ENCODE measurements around the gene LIMA1. TPM values are rescaled to one million over a fixed set of nuclear protein-coding genes. Genes with fewer than 3 reads are reported as not detected.

Gene LIMA1
- polyA plus RNA-seq, 1 donor from 2014 or later, result 4.4 TPM

DNA sequence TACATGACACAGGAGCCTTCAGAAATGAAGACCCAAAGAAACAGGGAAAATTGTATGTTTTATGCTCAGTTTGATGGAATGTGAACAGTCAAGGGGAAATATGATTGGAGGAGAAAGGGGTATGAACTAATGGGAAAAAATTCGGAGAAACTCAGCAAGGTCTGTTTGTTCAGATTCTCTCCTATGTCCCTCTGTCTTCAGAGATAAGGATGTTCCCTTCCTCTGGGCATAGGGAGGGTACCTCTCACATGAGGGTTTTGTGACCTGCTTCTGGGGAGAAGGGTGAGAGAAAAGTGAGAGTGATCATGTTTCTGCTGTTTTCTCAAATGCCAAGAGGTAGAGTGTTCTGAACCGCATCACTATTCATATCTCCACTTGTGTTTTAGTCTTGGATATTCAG, 26.6 kb upstream of the LIMA1 start:
- Histone ChIP-seq H3K27ac (ENCODE audit: low read length) (no peak overlapping the region), H3K9me2 (ENCODE audit: insufficient read depth, low read length) (no peaks in the 10 kb centered on the region), H3K4me3 (ENCODE audit: low read length) (no peak overlapping the region), H4K20me1 (ENCODE audit: insufficient read depth) (no peaks in the 10 kb centered on the region), H3K4me2 (ENCODE audit: low read length) (no peak overlapping the region), H3K79me2 (replicated peaks; ENCODE audit: insufficient read depth, low read length) (no peaks in the 10 kb centered on the region), H3F3A (ENCODE audit: insufficient read depth, low read length, poor library complexity, severe bottlenecking) (no peaks in the 10 kb centered on the region), H2AFZ (ENCODE audit: low read depth, low read length) (no peak overlapping the region), H3K36me3 (ENCODE audit: insufficient read depth, low read length) (no peaks in the 10 kb centered on the region), H3K27me3 (ENCODE audit: insufficient read depth, low read depth, low read length) (no peaks in the 10 kb centered on the region), H3K9ac (ENCODE audit: low read length) (no peak overlapping the region), H3K9me3 (ENCODE audit: low read length) (no peaks in the 10 kb centered on the region)
- TF ChIP-seq EZH2 (IDR thresholded peaks at IDR 0.05; ENCODE audit: borderline replicate concordance, insufficient read depth, low read length, poor library complexity, severe bottlenecking) (no peak), POLR2AphosphoS5 (IDR thresholded peaks at IDR 0.05) (no peak), SMC3 (conservative IDR thresholded peaks at IDR 0.05; ENCODE audit: poor library complexity) (no peak), RAD21 (conservative IDR thresholded peaks at IDR 0.05) (no peak), EP300 (conservative IDR thresholded peaks at IDR 0.05; ENCODE audit: poor library complexity, severe bottlenecking) (no peak), MXI1 (conservative IDR thresholded peaks at IDR 0.05; ENCODE audit: poor library complexity, severe bottlenecking) (no peak)
- TF ChIP-seq, protein P1, sequence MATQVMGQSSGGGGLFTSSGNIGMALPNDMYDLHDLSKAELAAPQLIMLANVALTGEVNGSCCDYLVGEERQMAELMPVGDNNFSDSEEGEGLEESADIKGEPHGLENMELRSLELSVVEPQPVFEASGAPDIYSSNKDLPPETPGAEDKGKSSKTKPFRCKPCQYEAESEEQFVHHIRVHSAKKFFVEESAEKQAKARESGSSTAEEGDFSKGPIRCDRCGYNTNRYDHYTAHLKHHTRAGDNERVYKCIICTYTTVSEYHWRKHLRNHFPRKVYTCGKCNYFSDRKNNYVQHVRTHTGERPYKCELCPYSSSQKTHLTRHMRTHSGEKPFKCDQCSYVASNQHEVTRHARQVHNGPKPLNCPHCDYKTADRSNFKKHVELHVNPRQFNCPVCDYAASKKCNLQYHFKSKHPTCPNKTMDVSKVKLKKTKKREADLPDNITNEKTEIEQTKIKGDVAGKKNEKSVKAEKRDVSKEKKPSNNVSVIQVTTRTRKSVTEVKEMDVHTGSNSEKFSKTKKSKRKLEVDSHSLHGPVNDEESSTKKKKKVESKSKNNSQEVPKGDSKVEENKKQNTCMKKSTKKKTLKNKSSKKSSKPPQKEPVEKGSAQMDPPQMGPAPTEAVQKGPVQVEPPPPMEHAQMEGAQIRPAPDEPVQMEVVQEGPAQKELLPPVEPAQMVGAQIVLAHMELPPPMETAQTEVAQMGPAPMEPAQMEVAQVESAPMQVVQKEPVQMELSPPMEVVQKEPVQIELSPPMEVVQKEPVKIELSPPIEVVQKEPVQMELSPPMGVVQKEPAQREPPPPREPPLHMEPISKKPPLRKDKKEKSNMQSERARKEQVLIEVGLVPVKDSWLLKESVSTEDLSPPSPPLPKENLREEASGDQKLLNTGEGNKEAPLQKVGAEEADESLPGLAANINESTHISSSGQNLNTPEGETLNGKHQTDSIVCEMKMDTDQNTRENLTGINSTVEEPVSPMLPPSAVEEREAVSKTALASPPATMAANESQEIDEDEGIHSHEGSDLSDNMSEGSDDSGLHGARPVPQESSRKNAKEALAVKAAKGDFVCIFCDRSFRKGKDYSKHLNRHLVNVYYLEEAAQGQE (IDR thresholded peaks at IDR 0.05; ENCODE audit: borderline replicate concordance), result no peak

DNA sequence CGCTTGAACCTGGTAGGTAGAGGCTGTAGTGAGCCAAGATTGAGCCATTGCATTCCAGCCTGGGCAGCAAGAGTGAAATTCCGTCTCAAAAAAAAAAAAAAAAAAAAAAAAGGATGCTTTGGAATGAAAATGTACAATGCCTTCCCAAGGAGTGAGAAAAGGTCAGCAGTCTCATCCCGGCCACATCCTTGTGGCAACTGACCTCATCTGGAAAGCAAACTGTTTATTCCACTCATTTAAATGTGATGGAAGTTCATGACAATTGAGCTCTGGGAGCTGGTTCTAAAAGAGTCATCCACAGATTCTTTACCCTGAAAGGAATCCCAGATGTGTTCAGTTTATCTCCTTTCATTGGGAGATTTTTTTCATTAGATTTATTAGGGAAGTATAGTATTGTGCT, 19.4 kb upstream of the LIMA1 start:
- no peaks in the 10 kb centered on the region for H3K9me3 ChIP-seq (ENCODE audit: low read length)
- H4K20me1 ChIP-seq (ENCODE audit: insufficient read depth), result no peaks in the 10 kb centered on the region
- no peaks in the 10 kb centered on the region for H3K27me3 ChIP-seq (ENCODE audit: insufficient read depth, low read depth, low read length)
- H3K9me2 ChIP-seq (ENCODE audit: insufficient read depth, low read length), result no peaks in the 10 kb centered on the region
- no peaks in the 10 kb centered on the region for H3K79me2 ChIP-seq (replicated peaks; ENCODE audit: insufficient read depth, low read length)
- H3K36me3 ChIP-seq (ENCODE audit: insufficient read depth, low read length), result no peaks in the 10 kb centered on the region
- H3K27ac ChIP-seq (ENCODE audit: low read length), result no peak overlapping the region
- H3K4me2 ChIP-seq (ENCODE audit: low read length), result no peak overlapping the region
- H3F3A ChIP-seq (ENCODE audit: insufficient read depth, low read length, poor library complexity, severe bottlenecking), result no peaks in the 10 kb centered on the region
- TF ChIP-seq EP300 (conservative IDR thresholded peaks at IDR 0.05; ENCODE audit: poor library complexity, severe bottlenecking) (no peak), RAD21 (conservative IDR thresholded peaks at IDR 0.05) (no peak), EZH2 (IDR thresholded peaks at IDR 0.05; ENCODE audit: borderline replicate concordance, insufficient read depth, low read length, poor library complexity, severe bottlenecking) (no peak), SMC3 (conservative IDR thresholded peaks at IDR 0.05; ENCODE audit: poor library complexity) (no peak), POLR2AphosphoS5 (IDR thresholded peaks at IDR 0.05) (no peak), TAF1 (IDR thresholded peaks at IDR 0.05; ENCODE audit: low read depth) (no peak), MXI1 (conservative IDR thresholded peaks at IDR 0.05; ENCODE audit: poor library complexity, severe bottlenecking) (no peak)
- TF ChIP-seq, protein P1 (IDR thresholded peaks at IDR 0.05; ENCODE audit: borderline replicate concordance), result no peak
- TF ChIP-seq, protein P2, sequence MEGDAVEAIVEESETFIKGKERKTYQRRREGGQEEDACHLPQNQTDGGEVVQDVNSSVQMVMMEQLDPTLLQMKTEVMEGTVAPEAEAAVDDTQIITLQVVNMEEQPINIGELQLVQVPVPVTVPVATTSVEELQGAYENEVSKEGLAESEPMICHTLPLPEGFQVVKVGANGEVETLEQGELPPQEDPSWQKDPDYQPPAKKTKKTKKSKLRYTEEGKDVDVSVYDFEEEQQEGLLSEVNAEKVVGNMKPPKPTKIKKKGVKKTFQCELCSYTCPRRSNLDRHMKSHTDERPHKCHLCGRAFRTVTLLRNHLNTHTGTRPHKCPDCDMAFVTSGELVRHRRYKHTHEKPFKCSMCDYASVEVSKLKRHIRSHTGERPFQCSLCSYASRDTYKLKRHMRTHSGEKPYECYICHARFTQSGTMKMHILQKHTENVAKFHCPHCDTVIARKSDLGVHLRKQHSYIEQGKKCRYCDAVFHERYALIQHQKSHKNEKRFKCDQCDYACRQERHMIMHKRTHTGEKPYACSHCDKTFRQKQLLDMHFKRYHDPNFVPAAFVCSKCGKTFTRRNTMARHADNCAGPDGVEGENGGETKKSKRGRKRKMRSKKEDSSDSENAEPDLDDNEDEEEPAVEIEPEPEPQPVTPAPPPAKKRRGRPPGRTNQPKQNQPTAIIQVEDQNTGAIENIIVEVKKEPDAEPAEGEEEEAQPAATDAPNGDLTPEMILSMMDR (IDR thresholded peaks at IDR 0.05; ENCODE audit: poor library complexity, severe bottlenecking), result no peak
- H3K4me3 ChIP-seq (ENCODE audit: low read length), result no peak overlapping the region
- no peak overlapping the region for H3K9ac ChIP-seq (ENCODE audit: low read length)
- no peak overlapping the region for H2AFZ ChIP-seq (ENCODE audit: low read depth, low read length)

Data from neural cell (in vitro differentiated cells).